Left colon (tissue), 2 donors: ENCODE data around the gene RBP7. TPM values are rescaled to one million over a fixed set of nuclear protein-coding genes. Genes with fewer than 3 reads are reported as not detected.
"Not testable (repeated sequence)": the region's sequence is repeated elsewhere in the genome, so short reads cannot be mapped to it uniquely, and the experiment has no call there.

ENCODE experiments used
- ATAC-seq: fragments of 200-7000 bp; cut with Tn5 transposase; one replicate; pipeline ENCODE4 v1.9.1; 2020; ENCODE audit warnings: mild to moderate bottlenecking, moderate library complexity
- DNase-seq, 2 donors: peaks; one replicate each; pipeline ENCODE4 v3.0.0-alpha.2; 2020
- intact Hi-C, 2 donors: fragments of 100-400 bp; cut with DNase I in 1 of 2; cut with micrococcal nuclease in 1 of 2; formaldehyde crosslinking; loops; one replicate each; pipeline versions ENCODE4 v1.11.2 to v1.14.0; 2022; cut with DNase I, micrococcal nuclease
- long read RNA-seq: library from polyadenylated mRNA; unstranded; transcript quantifications from one replicate; pipeline ENCODE4 v2.0.0, GENCODE V29; 2021
- total RNA-seq, 2 donors: library from RNA; stranded (reverse); fragmentation: NEBNext Ultra II Directional; extraction: Animal tissue kit (Norgen Biotek cat#: 25700); gene quantifications; one replicate each; pipeline ENCODE4 v1.2.1, GENCODE V29; 2021
- donor health status: DM: no; HTN: no; CAD: no.
- donor health status: DM: yes; HTN: yes; CAD: no.

The RBP7 gene
- 1 to 10 TPM; 2.1 to 2.4 TPM for total RNA-seq
- long read RNA-seq: 0 reads

GRCh38 chr1:9996624-9997582 lies at the start of gene RBP7:
Gene RBP7, plus strand, starts transcription at chr1:9997228. Its CDS starts 31 bp downstream, at chr1:9997259.
- intact Hi-C loops: no loop called here
- DNase-seq (peak in 1 of 2 donors; percentile 27), ATAC-seq (peak; percentile 71)

GRCh38 chr1:9957726-9958125 lies 39.3 kb upstream of the RBP7 start:
- intact Hi-C loops: loop anchor here in 1 of 2 donors (10.0 kb wide), 1 partner anchor 67 kb away; no protein-coding TSS in a partner anchor
- ATAC-seq (no peak), DNase-seq (no peak)

GRCh38 chr1:9960011-9960410 lies 37.0 kb upstream of the RBP7 start:
- DNase-seq: no peak
- intact Hi-C loops: no loop called here
- no peak for ATAC-seq

- DNase-seq (peak in 1 of 2 donors; percentile 15), ATAC-seq (no peak)
- intact Hi-C loops: no loop called here
Observed at GRCh38 chr1:9960706-9961562, 36.1 kb upstream of the RBP7 start.

GRCh38 chr1:9984253-9984652 lies 12.8 kb upstream of the RBP7 start:
- intact Hi-C loops: no loop called here
- no peak for DNase-seq
- ATAC-seq: no peak

GRCh38 chr1:9985001-9985400 lies 12.0 kb upstream of the RBP7 start:
- intact Hi-C loops: no loop called here
- ATAC-seq: no peak
- DNase-seq: no peak

- intact Hi-C loops: no loop called here
- DNase-seq (no peak), ATAC-seq (peak; percentile 8)
Observed at GRCh38 chr1:9989773-9990172, 7.3 kb upstream of the RBP7 start.

GRCh38 chr1:9990944-9991343 lies 6.1 kb upstream of the RBP7 start:
- intact Hi-C loops: no loop called here
- ATAC-seq (no peak), DNase-seq (no peak)

GRCh38 chr1:9992910-9993309 lies 4.1 kb upstream of the RBP7 start:
- intact Hi-C loops: no loop called here
- no peak for ATAC-seq

GRCh38 chr1:9993561-9994075 lies 3.4 kb upstream of the RBP7 start:
- no peak for ATAC-seq
- intact Hi-C loops: no loop called here
- no peak for DNase-seq

More at GRCh38 chr1:9992910-9993309, 4.1 kb upstream of the RBP7 start:
- no peak for DNase-seq

GRCh38 chr1:10001016-10001665 lies 4.1 kb downstream of the RBP7 start:
- ATAC-seq (no peak), DNase-seq (no peak)
- intact Hi-C loops: no loop called here

GRCh38 chr1:10005248-10005647 lies 8.2 kb downstream of the RBP7 start:
- intact Hi-C loops, DNase-seq, ATAC-seq: not testable (repeated sequence)

GRCh38 chr1:10007169-10007568 lies 10.1 kb downstream of the RBP7 start:
- DNase-seq (no peak), ATAC-seq (no peak)
- intact Hi-C loops: no loop called here

GRCh38 chr1:10014016-10014415 lies 17.0 kb downstream of the RBP7 start:
- DNase-seq: no peak
- ATAC-seq: no peak
- intact Hi-C loops: no loop called here

- intact Hi-C loops: no loop called here
- DNase-seq (no peak), ATAC-seq (no peak)
Observed at GRCh38 chr1:10019561-10019960, 22.5 kb downstream of the RBP7 start.

GRCh38 chr1:10020086-10020485 lies 23.1 kb downstream of the RBP7 start:
- ATAC-seq (no peak), DNase-seq (no peak)
- intact Hi-C loops: loop anchor here in 1 of 2 donors (10.0 kb wide), 1 partner anchor 65 kb away; no protein-coding TSS in a partner anchor

- not testable (repeated sequence) for DNase-seq, ATAC-seq
- intact Hi-C loops: loop anchor here in 1 of 2 donors (10.0 kb wide), 1 partner anchor 66 kb away; no protein-coding TSS in a partner anchor
Observed at GRCh38 chr1:10020678-10021077, 23.6 kb downstream of the RBP7 start.

- ATAC-seq, DNase-seq: not testable (repeated sequence)
- intact Hi-C loops: loop anchor here in 1 of 2 donors (10.0 kb wide), 1 partner anchor 67 kb away; no protein-coding TSS in a partner anchor
Observed at GRCh38 chr1:10021992-10022391, 25.0 kb downstream of the RBP7 start.
